Body of pancreas (tissue), 4 donors: ENCODE measurements around the gene SPG11. TPM values are rescaled to one million over a fixed set of nuclear protein-coding genes. Genes with fewer than 3 reads are reported as not detected.
"Not testable (repeated sequence)": the region's sequence is repeated elsewhere in the genome, so short reads cannot be mapped to it uniquely, and the experiment has no call there.

Source experiments
- ATAC-seq: fragments of 150-250 bp; one replicate; pipeline ENCODE4 v1.9.1; 2016
- DNase-seq, 4 donors: peaks; one replicate each; pipeline ENCODE4 v3.0.0-alpha.2; 2019
- H3K27ac ChIP-seq, 4 donors: fragments of 200-600 bp; sonication (generic); 1 replicate in 3 of 4; 2 replicates in 1 of 4; pipeline versions ENCODE4 v1.5.1 to v1.6.1; 2016 to 2019; ENCODE audit warnings: mild to moderate bottlenecking in 1 of 4, mixed read lengths in 1 of 4, moderate library complexity in 1 of 4
- H3K27me3 ChIP-seq, 2 donors: fragments of 200-600 bp; sonication (generic); one replicate each; pipeline ENCODE4 v1.6.0; 2016; ENCODE audit warnings: mild to moderate bottlenecking in 1 of 2
- H3K36me3 ChIP-seq, 2 donors: fragments of 200-600 bp; sonication (generic); replicated peaks in 1 of 2; 2 replicates each; pipeline ENCODE4 v1.5.1; 2016; ENCODE audit warnings: low read depth in 2 of 2; ENCODE audit not compliant: insufficient read depth in 1 of 2
- H3K4me1 ChIP-seq: fragments of 200-600 bp; sonication (generic); one replicate; pipeline ENCODE4 v1.6.0; 2016
- H3K4me3 ChIP-seq, 2 donors: fragments of 200-600 bp; sonication (generic); 1 replicate in 1 of 2; 2 replicates in 1 of 2; pipeline ENCODE4 v1.5.1; 2016 to 2019
- H3K9me3 ChIP-seq, 3 donors: fragments of 200-600 bp; sonication (generic); 1 replicate in 2 of 3; 2 replicates in 1 of 3; pipeline ENCODE4 v1.5.1; 2016
- POLR2A ChIP-seq, 3 donors: fragments of 450-650 bp; IDR thresholded peaks; one replicate each; pipeline ENCODE4 v1.6.1; 2016; ENCODE audit warnings: antibody characterized with exemption in 3 of 3, mild to moderate bottlenecking in 2 of 3
- WGBS, 2 donors: methylation state at CpG; one replicate each; pipeline ENCODE4 v1.1.5; 2017; 5-methylcytosine and 5-hydroxymethylcytosine counted together
- intact Hi-C: fragments of 100-400 bp; cut with DNase I; formaldehyde crosslinking; loops from one replicate; pipeline ENCODE4 v1.15.1; 2023
- total RNA-seq, 2 donors: library from RNA; depleted of rRNA; stranded (reverse); fragments of >200 nt; gene quantifications; one replicate each; pipeline ENCODE4 v1.1.0, GENCODE V29; 2016
- TF ChIP-seq, protein P1 (sequence below), 7 experiments: fragments of 450-650 bp in 4 of 7; fragments of 200-600 bp in 3 of 7; sonication (generic) in 3 of 7; IDR thresholded peaks; one replicate each; pipeline ENCODE4 v1.5.1; 2016 to 2019; ENCODE audit warnings: antibody characterized with exemption in 7 of 7

SPG11 gene
- total RNA-seq, 2 donors from 2014 or later, result 40.5 to 115 TPM

DNA sequence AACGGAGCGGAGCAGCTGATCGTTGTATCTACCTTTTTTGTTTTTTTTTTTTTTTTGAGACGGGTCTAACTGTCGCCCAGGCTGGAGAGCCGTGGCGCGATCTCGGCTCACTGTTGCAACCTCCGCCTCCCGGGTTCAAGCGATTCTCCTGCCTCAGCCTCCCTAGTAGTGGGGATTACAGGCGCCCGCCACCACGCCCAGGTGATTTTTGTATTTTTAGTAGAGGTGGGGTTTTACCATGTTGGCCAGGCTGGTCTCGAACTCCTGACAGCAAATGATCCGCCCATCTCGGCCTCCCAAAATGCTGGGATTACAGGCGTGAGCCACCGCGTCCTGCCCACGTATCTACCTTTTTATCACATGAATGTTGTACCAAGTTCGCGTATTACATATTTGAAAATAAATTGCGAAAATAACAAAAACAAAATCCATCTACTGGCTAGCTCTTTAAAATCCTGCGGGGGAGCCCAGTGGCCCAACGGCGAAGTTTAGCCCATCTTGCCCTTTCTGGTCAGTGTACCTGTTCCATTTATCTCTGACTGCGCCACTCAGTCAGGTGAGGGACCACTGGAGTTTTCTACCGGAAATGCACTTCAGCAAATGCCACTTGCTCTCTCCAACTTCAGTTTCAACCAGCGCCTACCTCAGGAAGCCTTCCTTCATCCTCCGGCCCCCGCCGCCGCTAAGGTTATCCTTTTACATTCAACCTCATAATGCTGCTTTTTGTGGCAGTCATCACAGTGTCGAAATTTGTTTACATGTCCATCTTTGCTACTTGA lies 127.8 kb downstream of the SPG11 start:
- H3K27me3 ChIP-seq, result no peaks in the 10 kb centered on the region
- DNase-seq (peak; percentile 19 to 31 (median 26)), ATAC-seq (no peak)
- H3K36me3 ChIP-seq, result peaks cover 0 to 1% of the 10 kb centered on the region in 2 donors
- peak overlapping the region; percentile 96 to 100 (median 97) for H3K27ac ChIP-seq
- intact Hi-C loops, result no loop called here
- H3K4me3 ChIP-seq, result peak overlapping the region in 1 of 2 donors; percentile 42
- WGBS, 2 donors, result 49 to 52% methylated on average over 36 of the region's 36 CpGs
- peaks cover 39% of the 10 kb centered on the region for H3K4me1 ChIP-seq
- no peak for TF ChIP-seq POLR2A (IDR thresholded peaks at IDR 0.05)
- H3K9me3 ChIP-seq, result no peaks in the 10 kb centered on the region

DNA sequence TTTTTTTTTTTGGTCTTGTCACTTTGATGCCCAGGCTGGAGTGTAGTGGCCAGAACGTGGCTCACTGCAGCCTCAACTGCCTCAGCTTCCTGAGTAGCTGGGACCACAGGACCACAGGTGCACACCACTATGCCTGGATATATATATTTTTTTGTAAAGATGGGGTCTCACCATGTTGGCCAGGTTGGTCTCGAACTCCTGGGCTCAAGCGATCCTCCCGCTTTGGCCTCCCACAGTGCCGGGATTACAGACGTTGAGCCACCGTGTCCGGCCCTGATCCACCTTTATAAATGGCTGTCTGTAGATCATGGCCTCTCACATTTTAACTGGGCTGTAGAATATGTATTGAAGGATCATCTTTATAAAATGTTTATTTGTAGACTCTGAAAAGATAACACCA lies 128.4 kb downstream of the SPG11 start:
- ATAC-seq (no peak), DNase-seq (no peak)
- TF ChIP-seq POLR2A (IDR thresholded peaks at IDR 0.05), result no peak
- TF ChIP-seq, protein P1, sequence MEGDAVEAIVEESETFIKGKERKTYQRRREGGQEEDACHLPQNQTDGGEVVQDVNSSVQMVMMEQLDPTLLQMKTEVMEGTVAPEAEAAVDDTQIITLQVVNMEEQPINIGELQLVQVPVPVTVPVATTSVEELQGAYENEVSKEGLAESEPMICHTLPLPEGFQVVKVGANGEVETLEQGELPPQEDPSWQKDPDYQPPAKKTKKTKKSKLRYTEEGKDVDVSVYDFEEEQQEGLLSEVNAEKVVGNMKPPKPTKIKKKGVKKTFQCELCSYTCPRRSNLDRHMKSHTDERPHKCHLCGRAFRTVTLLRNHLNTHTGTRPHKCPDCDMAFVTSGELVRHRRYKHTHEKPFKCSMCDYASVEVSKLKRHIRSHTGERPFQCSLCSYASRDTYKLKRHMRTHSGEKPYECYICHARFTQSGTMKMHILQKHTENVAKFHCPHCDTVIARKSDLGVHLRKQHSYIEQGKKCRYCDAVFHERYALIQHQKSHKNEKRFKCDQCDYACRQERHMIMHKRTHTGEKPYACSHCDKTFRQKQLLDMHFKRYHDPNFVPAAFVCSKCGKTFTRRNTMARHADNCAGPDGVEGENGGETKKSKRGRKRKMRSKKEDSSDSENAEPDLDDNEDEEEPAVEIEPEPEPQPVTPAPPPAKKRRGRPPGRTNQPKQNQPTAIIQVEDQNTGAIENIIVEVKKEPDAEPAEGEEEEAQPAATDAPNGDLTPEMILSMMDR (IDR thresholded peaks at IDR 0.05), result no peak
- Histone ChIP-seq H3K27me3 (no peaks in the 10 kb centered on the region), H3K36me3 (peaks cover 0 to 1% of the 10 kb centered on the region in 2 donors), H3K9me3 (no peaks in the 10 kb centered on the region), H3K4me3 (no peak overlapping the region), H3K27ac (no peak overlapping the region), H3K4me1 (peaks cover 34% of the 10 kb centered on the region)
- intact Hi-C loops, result no loop called here
- 93 to 99% methylated on average over 8 of the region's 8 CpGs for WGBS, 2 donors

DNA sequence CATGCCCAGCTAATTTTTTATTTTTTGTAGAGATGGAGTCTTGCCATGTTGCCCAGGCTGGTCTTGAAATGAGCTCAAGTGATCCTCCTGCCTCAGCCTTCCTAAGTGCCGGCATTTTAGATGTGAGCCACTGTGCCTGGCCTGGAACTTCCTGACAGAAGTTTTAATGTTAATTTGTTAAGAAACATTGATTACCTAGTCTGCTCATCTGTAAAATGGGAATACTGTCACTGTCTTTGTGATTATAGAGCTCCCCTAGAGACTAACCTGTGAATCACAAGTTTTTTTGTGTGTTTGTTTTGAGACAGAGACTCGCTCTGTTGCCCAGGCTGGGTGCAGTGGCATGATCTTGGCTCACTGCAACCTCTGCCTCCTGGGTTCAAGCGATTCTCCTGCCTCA lies 130.8 kb downstream of the SPG11 start:
- H3K36me3 ChIP-seq, result no peaks in the 10 kb centered on the region
- DNase-seq (no peak), ATAC-seq (no peak)
- no peaks in the 10 kb centered on the region for H3K9me3 ChIP-seq
- 96 to 100% methylated on average over 2 to 3 of the region's 3 CpGs for WGBS, 2 donors
- no peak overlapping the region for H3K27ac ChIP-seq
- H3K4me3 ChIP-seq, result no peak overlapping the region
- TF ChIP-seq POLR2A (IDR thresholded peaks at IDR 0.05), result no peak
- TF ChIP-seq, protein P1 (IDR thresholded peaks at IDR 0.05), result no peak
- intact Hi-C loops, result no loop called here
- H3K4me1 ChIP-seq, result peaks cover 15% of the 10 kb centered on the region
- no peaks in the 10 kb centered on the region for H3K27me3 ChIP-seq

DNA sequence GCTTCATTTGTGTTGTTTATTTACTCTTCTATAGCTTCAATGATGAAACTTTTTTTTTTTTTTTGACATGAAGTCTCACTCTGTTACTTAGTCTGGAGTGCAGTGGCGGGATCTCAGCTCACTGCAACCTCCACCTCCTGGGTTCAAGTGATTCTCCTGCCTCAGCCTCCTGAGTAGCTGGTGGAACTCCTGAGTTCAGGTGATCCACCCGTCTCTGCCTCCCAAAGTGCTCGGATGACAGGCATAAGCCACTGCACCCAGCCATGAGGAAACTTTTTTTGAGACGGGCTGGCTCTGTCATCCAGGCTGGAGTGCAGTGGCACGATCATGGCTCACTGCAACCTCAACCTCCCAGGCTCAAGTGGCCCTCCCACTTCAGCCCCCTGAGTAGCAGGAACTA lies 131.2 kb downstream of the SPG11 start:
- intact Hi-C loops, result not testable (repeated sequence)

DNA sequence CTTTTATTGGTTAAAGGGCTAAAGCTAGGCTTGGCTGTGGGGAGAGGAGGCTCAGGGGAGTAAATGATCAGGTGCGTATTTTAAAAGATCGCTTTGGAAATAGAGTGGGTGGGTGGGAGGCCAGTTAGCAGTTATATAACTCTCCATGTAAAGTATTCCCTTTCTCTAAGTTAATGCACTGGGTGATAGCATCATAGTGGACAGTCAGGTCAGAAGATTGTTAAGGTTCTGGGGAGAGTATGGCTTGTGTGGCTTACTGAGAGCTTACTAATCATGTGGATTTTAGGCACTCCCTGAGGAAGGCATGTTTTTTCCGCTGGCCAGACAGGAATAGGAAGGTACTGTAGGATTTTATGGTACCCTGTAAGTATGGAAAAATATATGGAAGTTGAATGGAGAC lies 132.8 kb downstream of the SPG11 start:
- Histone ChIP-seq H3K9me3 (no peaks in the 10 kb centered on the region), H3K27me3 (no peaks in the 10 kb centered on the region), H3K4me3 (no peak overlapping the region), H3K4me1 (peaks cover 10% of the 10 kb centered on the region), H3K27ac (no peak overlapping the region), H3K36me3 (no peaks in the 10 kb centered on the region)
- WGBS, 2 donors, result 94 to 99% methylated on average over 3 of the region's 3 CpGs
- ATAC-seq (no peak), DNase-seq (no peak)
- TF ChIP-seq, protein P1 (IDR thresholded peaks at IDR 0.05), result no peak
- TF ChIP-seq POLR2A (IDR thresholded peaks at IDR 0.05), result no peak
- intact Hi-C loops, result no loop called here

More for the DNA sequence above, 131.2 kb downstream of the SPG11 start:
- DNase-seq, H3K27ac ChIP-seq, H3K4me3 ChIP-seq, H3K9me3 ChIP-seq, H3K36me3 ChIP-seq, ATAC-seq, H3K27me3 ChIP-seq: not testable (repeated sequence)
- WGBS, 2 donors, result 93 to 98% methylated on average over 5 of the region's 5 CpGs
- H3K4me1 ChIP-seq, result peaks cover 15% of the 10 kb centered on the region
